Measurements from ENCODE around the gene MRPL12.
A peak's percentile ranks its signal among the peaks of the same experiment; 100 is the strongest.
"Not testable (repeated sequence)": the region's sequence is repeated elsewhere in the genome, so short reads cannot be mapped to it uniquely, and the experiment has no call there.

Gene MRPL12

GRCh38 chr17:81702934-81703746 lies at the start of gene MRPL12:
TSS of gene MRPL12 (plus strand) at chr17:81703367. CDS start at chr17:81703502, 135 bp downstream.
- peak; percentile 92 to 99 (median 96) for DNase-seq
- intact Hi-C loops (cut with DNase I), result loop anchor here (1.0 kb wide), 1 partner anchor 19 kb away; the partner anchor contains the start of gene HGS

DNA sequence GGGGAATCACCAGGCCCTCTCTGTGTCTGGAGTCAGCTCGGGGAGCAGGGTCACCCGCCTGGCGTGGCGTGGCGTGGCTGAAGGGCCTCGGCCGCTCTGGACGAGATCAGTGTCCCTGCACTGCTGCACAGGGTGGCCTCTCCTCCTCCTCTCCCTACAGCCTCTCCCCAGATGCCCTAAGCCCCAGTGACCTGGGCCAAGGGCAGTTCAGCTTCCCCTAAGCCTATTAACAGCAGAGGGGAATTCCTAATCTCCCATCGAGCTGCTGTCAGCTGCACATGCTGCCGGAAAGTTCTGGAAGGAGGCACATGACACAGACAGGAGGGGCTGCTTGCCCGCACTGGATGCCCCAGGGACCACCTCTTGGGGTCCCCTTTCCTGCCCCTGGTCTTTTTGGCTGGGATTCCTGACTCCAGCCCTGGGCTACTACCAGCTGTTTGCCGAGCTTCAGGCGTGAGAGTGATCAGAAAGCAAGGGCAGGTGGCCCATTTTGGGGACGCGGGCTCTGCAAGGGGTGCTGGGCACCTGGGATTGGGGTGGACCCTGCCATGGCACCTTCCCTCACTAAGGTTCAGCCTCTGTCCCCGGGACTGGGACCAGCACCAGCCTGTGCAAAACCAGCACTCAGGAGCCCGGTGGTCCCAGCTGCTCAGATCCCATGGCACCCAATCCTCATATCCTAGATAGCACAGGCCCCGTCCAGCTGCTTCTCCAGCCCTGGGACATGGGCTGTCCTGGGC lies 47.6 kb upstream of the MRPL12 start:
- intact Hi-C loops (cut with DNase I), result no loop called here
- DNase-seq, result no peak

DNA sequence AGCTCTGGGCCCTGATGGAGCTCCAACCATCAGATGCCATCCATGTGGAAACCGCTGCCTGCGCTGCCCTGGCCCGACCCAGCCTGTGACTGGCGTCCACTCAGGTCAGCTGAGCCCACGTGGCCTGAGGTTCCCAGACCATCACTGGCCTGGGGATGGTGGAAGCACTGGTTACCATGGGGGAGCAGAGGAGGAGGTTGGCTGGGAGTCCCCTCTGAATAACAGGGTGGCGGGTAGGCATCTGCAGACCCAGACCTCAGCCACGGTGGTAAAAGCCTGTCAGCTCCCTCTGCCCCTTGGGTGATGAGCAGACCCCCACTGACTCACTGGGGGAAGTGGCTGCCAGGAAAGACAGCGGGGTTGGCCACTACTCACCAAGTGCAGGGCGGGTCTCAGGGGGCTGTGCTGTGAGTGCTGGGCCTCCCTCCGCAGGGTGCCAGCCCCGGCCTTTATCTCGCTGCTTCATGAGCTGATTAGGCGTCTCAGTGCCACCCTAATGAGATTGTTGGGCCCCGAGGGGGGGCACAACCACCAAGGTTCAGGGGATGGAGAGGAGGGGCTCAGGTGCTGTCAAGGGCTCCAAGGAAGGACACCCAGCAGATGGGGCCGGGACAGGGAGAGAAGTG lies 46.9 kb upstream of the MRPL12 start, which contains the start of gene PDE6G:
Gene PDE6G (minus strand): TSS at position 425 of the 626 bp plus-strand sequence. CDS start 3,237 bp downstream, outside the sequence.
- intact Hi-C loops (cut with DNase I), result no loop called here
- no peak for DNase-seq

DNA sequence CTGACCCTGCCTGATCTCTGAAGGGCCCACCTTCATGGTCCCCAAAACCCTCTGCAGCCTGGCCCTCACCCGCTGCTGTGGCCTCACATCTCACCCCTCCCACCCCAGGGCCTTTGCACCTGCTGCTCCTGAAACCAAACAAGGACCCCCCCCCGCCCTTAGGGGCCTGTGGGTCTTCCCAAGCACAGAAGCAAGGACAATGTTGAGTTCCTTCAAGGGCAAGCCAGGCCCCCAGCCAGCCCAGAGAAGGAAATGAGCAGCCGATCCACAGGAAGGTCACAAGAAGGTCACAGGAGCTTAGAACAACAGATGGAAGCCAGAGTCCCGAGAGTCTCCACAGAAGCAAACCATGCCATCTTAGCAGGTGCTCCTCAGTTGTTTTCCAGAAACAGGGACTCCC lies 46.3 kb upstream of the MRPL12 start:
- no peak for DNase-seq
- intact Hi-C loops (cut with DNase I), result no loop called here

DNA sequence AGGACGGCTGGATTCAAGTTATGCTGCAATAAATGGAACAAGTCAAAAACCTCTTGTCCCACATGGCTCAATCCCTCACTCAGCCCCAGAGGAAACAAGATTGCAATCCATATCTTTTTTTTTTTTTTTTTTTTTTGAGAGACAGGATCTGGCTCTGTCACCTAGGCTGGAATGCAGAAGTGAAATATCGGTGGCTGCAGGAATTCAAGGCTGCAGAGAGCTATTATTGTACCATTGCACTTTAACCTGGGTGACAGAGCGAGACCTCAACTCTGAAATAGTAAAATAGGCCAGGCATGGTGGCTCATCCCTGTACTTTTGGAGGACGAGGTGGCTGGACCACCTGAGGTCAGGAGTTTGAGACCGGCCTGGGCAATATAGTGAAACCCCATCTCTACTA lies 44.1 kb upstream of the MRPL12 start:
- DNase-seq, result no peak
- intact Hi-C loops (cut with DNase I), result no loop called here

DNA sequence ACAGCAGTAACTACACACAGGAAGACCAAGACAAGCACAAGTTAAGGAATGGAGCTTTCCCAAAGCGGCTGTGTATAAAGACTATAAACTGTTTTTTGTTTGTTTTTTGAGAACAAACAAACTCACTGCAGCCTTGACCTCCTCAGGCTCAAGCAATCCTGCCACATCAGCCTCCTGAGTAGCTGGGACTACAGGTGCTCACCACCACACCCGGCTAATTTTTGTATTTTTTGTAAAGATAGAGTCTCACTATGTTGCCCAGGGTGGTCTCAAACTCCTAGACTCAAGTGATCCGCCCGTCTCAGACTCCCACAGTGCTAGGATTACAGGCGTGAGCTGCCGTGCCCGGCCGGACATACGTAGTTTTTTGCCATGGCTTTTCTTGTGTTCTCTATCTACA lies 42.7 kb upstream of the MRPL12 start:
- no peak for DNase-seq
- intact Hi-C loops (cut with DNase I), result no loop called here

GRCh38 chr17:81662002-81662401 lies 41.2 kb upstream of the MRPL12 start:
- intact Hi-C loops (cut with DNase I), result no loop called here
- no peak for DNase-seq

DNA sequence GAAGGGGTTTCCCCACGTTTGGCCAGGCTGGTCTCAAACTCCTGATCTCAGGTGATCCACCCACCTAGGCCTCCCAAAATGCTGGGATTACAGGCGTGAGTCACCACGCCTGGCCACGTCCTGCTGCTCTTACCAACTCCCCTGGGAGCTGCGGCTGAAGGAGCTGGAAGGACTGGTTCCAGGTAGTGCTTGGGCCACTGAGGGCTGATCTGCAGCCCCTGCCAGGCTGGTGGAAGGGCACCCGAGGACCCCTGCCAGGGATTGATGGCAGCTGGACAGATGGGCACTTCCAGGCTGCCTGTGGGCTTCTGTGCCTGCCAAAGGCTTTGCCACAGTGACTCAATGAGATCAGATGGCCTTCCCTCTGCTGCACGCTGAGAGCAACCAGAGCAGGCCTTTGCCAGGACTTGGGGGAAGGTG lies 39.1 kb upstream of the MRPL12 start:
- no peak for DNase-seq
- intact Hi-C loops (cut with DNase I), result no loop called here

DNA sequence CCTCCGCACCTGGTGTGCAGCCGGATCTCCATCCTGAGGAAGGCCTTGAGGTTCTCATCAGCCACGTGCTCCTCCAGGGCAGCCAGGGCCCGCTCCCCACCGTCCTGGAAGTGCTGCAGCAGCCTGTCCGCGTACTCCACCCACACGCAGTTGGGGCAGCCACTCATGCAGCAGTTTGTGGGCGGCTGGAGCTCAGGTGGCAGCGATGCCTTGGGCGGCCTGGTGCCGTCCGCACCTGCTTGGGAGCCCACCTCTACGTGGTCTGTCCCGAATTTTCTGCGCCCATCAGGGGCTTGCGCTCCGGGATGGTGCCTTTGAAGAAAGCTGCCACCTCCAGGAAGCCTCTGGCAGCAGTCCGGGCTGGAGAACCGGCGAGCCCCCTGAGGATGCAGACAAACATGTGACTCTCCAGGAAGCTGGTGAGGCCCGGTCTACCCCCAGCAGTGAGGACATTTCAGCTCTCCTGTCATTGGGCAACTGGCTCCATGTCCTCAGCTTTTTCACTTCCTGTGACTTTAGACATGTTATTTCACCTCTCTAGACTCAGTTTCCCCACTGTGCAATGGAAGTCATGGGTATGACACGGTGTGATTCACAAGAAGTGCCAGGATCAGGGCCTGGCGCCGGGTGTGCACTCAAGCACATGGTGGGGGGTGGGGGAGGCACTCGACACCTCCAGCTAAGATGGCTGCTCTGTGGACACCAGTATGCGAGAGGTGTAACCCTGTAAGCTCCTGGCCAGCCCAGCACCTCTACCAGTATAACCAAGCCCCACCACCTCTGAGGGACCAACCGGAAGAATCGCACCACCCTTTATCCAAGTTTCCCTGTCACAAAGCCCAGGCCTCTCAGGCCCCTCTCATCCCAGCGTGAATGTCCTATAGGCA lies 37.7 kb upstream of the MRPL12 start:
- peak in 8 of 10 donors; percentile 28 to 93 (median 60) for DNase-seq
- intact Hi-C loops (cut with DNase I), result loop anchor here (2.0 kb wide), 1 partner anchor 29 kb away; the partner anchor contains the start of genes NPLOC4 and TSPAN10

- DNase-seq, result no peak
- intact Hi-C loops (cut with DNase I), result loop anchor here (2.0 kb wide), 1 partner anchor 29 kb away; the partner anchor contains the start of genes NPLOC4 and TSPAN10
These were observed 37.1 kb upstream of the MRPL12 start for GRCh38 chr17:81666092-81666341.

DNA sequence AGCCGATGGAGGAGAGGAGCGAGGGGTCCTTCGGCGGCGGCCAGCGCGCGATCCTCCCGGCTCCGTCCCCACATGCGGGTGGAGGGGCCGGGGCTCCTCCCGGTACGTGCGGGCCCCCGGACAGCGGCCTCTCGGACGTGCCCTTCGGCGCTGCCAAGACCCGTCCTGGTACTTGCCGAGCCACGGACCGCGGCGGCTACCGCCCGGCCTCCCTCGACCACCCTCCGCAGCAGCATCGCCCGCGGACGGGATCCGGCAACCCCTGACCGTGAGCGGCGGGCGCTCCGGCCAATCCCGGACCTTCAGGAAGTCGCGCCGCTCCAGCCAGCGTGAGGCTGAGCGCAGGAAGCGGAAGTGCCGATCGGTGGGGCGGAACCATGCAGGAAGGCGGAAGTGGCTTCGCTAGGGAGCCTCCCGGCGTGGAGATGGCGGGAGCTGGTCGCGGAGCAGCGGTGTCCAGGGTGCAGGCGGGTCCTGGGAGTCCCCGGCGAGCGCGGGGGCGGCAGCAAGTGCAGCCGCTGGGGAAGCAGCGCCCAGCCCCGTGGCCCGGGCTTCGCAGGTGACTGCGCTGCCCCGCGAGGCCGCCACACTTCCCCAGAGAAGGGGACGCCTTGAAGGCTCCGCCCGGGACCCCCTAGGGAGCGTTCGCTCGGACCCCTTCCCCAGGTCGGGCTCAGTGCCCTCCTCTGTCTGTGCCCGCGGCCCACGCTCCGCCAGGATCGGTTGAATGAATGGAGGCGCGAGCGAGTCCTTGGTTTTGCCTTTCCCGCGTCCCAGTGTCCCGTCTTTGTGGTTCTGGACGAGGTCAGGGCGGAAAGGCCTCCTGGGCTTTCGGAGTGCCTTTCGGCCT lies 36.6 kb upstream of the MRPL12 start, which contains the start of the genes CCDC137 and OXLD1:
Gene CCDC137 (plus strand): TSS at position 396 of the 850 bp plus-strand sequence. CDS start 30 bp downstream, at position 426.
Gene OXLD1 (minus strand): TSS at position 264 of the 850 bp plus-strand sequence. CDS start 28 bp downstream, at position 236.
- peak; percentile 94 to 99 (median 98) for DNase-seq

GRCh38 chr17:81667754-81668153 lies 35.4 kb upstream of the MRPL12 start:
- no peak for DNase-seq
- intact Hi-C loops (cut with DNase I), result loop anchor here (2.0 kb wide), 1 partner anchor 31 kb away; the partner anchor contains the start of genes NPLOC4 and TSPAN10

More for the DNA sequence above, 36.6 kb upstream of the MRPL12 start, which contains the start of the genes CCDC137 and OXLD1:
- intact Hi-C loops (cut with DNase I), result loop anchor here (2.0 kb wide), 1 partner anchor 30 kb away; the partner anchor contains the start of genes NPLOC4 and TSPAN10

- intact Hi-C loops (cut with DNase I), result no loop called here
- DNase-seq, result no peak
These were observed 30.7 kb upstream of the MRPL12 start for GRCh38 chr17:81672504-81672903.

DNA sequence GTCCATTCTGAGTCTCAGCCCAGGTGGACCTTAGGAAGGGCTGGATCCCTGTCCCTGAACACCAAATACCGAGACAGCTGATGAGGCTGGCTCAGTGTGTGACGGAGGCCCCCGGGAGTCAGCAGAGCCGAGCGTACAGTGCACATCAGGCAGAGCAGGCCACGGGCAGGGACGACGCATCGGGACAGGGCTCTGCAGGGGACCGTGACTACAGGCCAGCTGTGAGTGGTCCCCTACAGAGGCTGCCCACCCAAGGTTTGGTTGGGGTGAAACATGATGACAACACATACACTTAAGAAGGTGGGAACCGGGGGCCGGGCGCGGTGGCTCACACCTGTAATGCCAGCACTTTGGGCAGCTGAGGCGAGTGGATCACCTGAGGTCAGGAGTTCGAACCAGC lies 30.2 kb upstream of the MRPL12 start:
- no peak for DNase-seq
- intact Hi-C loops (cut with DNase I), result no loop called here

GRCh38 chr17:81673561-81674258 lies 29.5 kb upstream of the MRPL12 start:
- no peak for DNase-seq

GRCh38 chr17:81675515-81676221 lies 27.5 kb upstream of the MRPL12 start:
- intact Hi-C loops (cut with DNase I), result not testable (repeated sequence)
- DNase-seq, result peak in 8 of 10 donors; percentile 35 to 92 (median 48)

More at GRCh38 chr17:81673561-81674258, 29.5 kb upstream of the MRPL12 start:
- intact Hi-C loops (cut with DNase I), result no loop called here

DNA sequence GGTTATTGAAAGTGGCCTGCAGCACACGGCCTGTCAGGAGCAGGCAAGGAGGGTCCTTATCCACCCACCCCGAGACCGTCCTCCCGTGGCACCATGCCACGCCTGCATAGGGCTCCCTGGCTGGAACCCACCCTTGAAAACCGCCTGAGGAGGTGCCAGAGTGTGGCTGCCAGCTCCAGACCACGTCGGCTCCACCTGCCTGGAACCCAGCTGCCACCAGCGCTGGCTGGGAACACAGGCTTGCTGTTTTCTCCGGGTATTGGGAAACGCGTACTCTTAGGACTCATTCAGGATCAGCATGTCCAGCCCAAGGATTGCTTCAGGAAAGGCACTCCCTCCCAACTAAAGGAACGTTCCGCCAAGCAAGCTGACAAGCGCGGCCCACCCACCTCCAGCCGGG lies 26.3 kb upstream of the MRPL12 start:
- DNase-seq, result no peak
- intact Hi-C loops (cut with DNase I), result no loop called here
